ENCODE results near the gene ABCC4. TPM values are rescaled to one million over a fixed set of nuclear protein-coding genes. Genes with fewer than 3 reads are reported as not detected.

The ABCC4 gene
- total RNA-seq, 1 experiment from 2014 or later = 52.0 TPM

- Histone ChIP-seq H3K27me3 (replicated peaks; ENCODE audit: insufficient read depth, low read depth, low read length, poor library complexity) (no peaks in the 10 kb centered on the region), H3K9me3 (ENCODE audit: low read depth, low read length, poor library complexity, severe bottlenecking) (no peaks in the 10 kb centered on the region), H3K4me3 (ENCODE audit: low read depth, low read length, poor library complexity, severe bottlenecking) (no peak overlapping the region), H3K36me3 (ENCODE audit: insufficient read depth, low read length, poor library complexity, severe bottlenecking) (no peaks in the 10 kb centered on the region), H3K4me1 (ENCODE audit: insufficient read depth, low read length, poor library complexity, severe bottlenecking) (no peaks in the 10 kb centered on the region), H3K27ac (ENCODE audit: low read depth, low read length, poor library complexity, severe bottlenecking) (no peak overlapping the region)
- intact Hi-C loops (cut with micrococcal nuclease; ENCODE audit: unreplicated experiment) = no loop called here
- CTCF ChIA-PET = no interaction called here
- BruUV-seq (replicated peaks) = no TSS peak
- DNase-seq (ENCODE audit: low spot score) = no peak
- TF ChIP-seq CTCF (conservative IDR thresholded peaks at IDR 0.05; ENCODE audit: low read depth, low read length) (no peak), EZH2 (IDR thresholded peaks at IDR 0.05; ENCODE audit: borderline replicate concordance, low read depth, low read length, poor library complexity, severe bottlenecking) (no peak)
- POLR2A ChIA-PET (ENCODE audit: low non-redundant PET) = no interaction called here
These were observed 304.1 kb downstream of the ABCC4 start for GRCh38 chr13:94997126-94997525.

- Histone ChIP-seq H3K4me3 (ENCODE audit: low read depth, low read length, poor library complexity, severe bottlenecking) (no peak overlapping the region), H3K36me3 (ENCODE audit: insufficient read depth, low read length, poor library complexity, severe bottlenecking) (no peaks in the 10 kb centered on the region), H3K9me3 (ENCODE audit: low read depth, low read length, poor library complexity, severe bottlenecking) (no peaks in the 10 kb centered on the region), H3K27ac (ENCODE audit: low read depth, low read length, poor library complexity, severe bottlenecking) (no peak overlapping the region), H3K27me3 (replicated peaks; ENCODE audit: insufficient read depth, low read depth, low read length, poor library complexity) (peaks cover 3% of the 10 kb centered on the region), H3K4me1 (ENCODE audit: insufficient read depth, low read length, poor library complexity, severe bottlenecking) (no peaks in the 10 kb centered on the region)
- TF ChIP-seq CTCF (conservative IDR thresholded peaks at IDR 0.05; ENCODE audit: low read depth, low read length) = no peak
- TF ChIP-seq EZH2 (IDR thresholded peaks at IDR 0.05; ENCODE audit: borderline replicate concordance, low read depth, low read length, poor library complexity, severe bottlenecking) = no peak
- ChIA-PET CTCF (no interaction called here), POLR2A (ENCODE audit: low non-redundant PET) (no interaction called here)
- intact Hi-C loops (cut with micrococcal nuclease; ENCODE audit: unreplicated experiment) = no loop called here
- BruUV-seq (replicated peaks) = no TSS peak
- DNase-seq (ENCODE audit: low spot score) = no peak
These were observed 304.8 kb downstream of the ABCC4 start for GRCh38 chr13:94996445-94996844.

GRCh38 chr13:94994506-94994905 lies 306.7 kb downstream of the ABCC4 start:
- intact Hi-C loops (cut with micrococcal nuclease; ENCODE audit: unreplicated experiment) = no loop called here

More at GRCh38 chr13:94994506-94994905, 306.7 kb downstream of the ABCC4 start:
- Histone ChIP-seq H3K9me3 (ENCODE audit: low read depth, low read length, poor library complexity, severe bottlenecking) (no peaks in the 10 kb centered on the region), H3K27me3 (replicated peaks; ENCODE audit: insufficient read depth, low read depth, low read length, poor library complexity) (peaks cover 7% of the 10 kb centered on the region), H3K27ac (ENCODE audit: low read depth, low read length, poor library complexity, severe bottlenecking) (no peak overlapping the region), H3K4me1 (ENCODE audit: insufficient read depth, low read length, poor library complexity, severe bottlenecking) (no peaks in the 10 kb centered on the region), H3K36me3 (ENCODE audit: insufficient read depth, low read length, poor library complexity, severe bottlenecking) (no peaks in the 10 kb centered on the region), H3K4me3 (ENCODE audit: low read depth, low read length, poor library complexity, severe bottlenecking) (no peak overlapping the region)
- ChIA-PET POLR2A (ENCODE audit: low non-redundant PET) (no interaction called here), CTCF (no interaction called here)
- no peak for DNase-seq (ENCODE audit: low spot score)
- TF ChIP-seq CTCF (conservative IDR thresholded peaks at IDR 0.05; ENCODE audit: low read depth, low read length) (no peak), EZH2 (IDR thresholded peaks at IDR 0.05; ENCODE audit: borderline replicate concordance, low read depth, low read length, poor library complexity, severe bottlenecking) (no peak)
- BruUV-seq (replicated peaks) = no TSS peak

All from A673 (cell line).